Esophagus squamous epithelium (tissue), 4 donors: ENCODE measurements around the gene OR9K2.

Experiments
- CTCF ChIP-seq, 6 experiments: fragments of 450-650 bp in 4 of 6; fragments of 200-600 bp in 2 of 6; sonication (generic) in 2 of 6; IDR thresholded peaks; one replicate each; pipeline ENCODE4 v1.5.1; 2016 to 2019; ENCODE audit warnings: antibody characterized with exemption in 6 of 6, mild to moderate bottlenecking in 4 of 6, moderate library complexity in 4 of 6
- POLR2A ChIP-seq, 4 donors: fragments of 450-650 bp; IDR thresholded peaks; one replicate each; pipeline ENCODE4 v1.6.1; 2017; ENCODE audit warnings: antibody characterized with exemption in 4 of 4, mild to moderate bottlenecking in 4 of 4, moderate library complexity in 3 of 4

GRCh38 chr12:55171445-55171844 is 45.2 kb downstream of the OR9K2 start:
- TF ChIP-seq POLR2A (IDR thresholded peaks at IDR 0.05) (no peak), CTCF (IDR thresholded peaks at IDR 0.05) (no peak)
